GM18870 (cell line): ENCODE measurements around the gene CAPZB.

Experiments
- ATAC-seq: cut with Tn5 transposase; IDR thresholded peaks from one replicate; pipeline ENCODE4 v1.9.1; 2021; ENCODE audit warnings: moderate library complexity; ENCODE audit not compliant: unreplicated experiment

Gene CAPZB

DNA sequence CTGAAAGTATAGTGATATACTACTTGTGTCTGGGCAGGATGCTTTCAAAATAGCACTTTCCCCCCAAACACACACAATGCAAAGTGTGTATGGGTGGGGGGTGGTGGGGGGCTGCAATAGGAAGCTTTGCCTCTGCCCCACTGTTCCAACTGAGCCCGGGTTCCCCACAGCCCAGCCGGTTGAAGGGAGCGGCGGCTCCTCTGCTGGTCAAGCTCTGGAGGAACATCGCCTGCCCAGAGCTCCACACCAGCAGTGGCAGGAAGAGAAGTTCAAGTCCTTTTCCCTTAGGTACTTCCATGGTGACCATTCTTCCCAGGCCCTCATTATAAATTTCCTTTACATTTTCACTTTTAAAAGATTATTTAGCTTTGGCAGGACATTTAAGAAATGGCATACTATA, 74.9 kb downstream of the CAPZB start:
- ATAC-seq = no peak

DNA sequence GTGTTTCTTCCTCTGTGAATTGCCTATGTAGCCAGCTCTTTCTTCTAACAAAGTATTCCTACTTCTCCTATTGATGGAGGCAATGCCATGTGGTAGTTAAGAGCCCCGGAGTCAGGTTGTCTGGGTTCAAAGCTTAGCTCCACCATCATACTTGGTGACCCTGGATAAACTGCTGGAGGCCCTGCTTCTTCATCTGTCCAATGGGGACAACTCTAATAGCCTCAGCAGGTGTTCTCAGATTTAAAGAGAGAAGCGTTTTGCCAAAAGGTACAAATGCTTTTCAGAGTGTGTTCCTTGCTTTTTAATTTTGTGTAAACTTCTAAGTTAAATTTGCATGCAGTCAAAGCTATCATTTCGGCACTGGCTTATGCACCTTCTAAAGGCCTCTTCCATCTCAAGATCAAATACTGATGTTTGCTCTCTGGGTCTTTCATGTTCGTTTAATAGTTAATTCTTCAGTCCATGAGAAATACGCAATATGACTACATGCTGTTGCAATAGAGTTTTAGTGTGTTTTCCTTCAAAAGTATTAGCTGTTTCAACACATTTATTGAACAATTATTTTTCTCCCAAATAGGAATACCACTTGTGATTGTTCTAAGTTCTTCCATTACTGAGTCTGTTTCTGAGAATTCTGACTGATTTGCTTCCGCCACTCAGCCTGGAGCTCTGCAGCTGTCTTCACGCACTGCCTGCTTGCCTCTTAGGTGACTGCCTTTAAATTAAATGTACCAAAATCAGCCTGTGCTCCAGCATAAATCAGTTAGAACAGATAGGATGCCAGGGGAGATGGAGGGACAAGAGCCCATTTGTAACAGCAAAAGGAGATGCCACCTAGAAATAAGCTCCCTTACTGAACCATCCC, 75.6 kb downstream of the CAPZB start:
- ATAC-seq = no peak

DNA sequence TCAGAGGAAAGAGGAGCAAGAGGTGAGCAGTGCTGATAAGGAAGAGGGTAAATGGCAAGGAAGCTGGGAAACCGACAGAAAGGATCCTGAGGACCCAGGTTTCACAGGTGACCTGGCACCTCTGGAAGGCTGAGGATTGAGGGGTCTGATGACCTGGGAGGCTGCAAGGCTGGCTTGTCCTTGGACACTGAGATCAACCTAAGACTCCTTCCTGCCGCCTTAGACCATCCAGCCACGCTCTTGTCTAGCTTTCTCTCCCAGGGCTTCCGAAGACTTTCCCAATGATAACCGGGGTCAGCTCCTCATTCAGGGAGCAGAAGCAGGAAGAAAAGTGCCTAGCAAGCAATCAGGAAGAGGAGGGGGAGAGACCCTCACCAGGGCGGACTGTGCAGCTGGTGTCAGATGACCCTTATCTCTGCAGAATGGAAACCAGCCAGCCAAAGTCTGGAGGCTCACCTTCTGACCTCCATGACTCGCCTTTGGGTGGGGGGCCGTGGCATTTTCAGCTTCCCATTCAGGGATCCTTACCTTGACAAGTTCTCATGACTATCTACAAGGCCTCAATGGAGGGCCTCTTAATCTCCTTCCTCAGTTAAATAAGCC, 77.7 kb downstream of the CAPZB start:
- ATAC-seq = no peak

DNA sequence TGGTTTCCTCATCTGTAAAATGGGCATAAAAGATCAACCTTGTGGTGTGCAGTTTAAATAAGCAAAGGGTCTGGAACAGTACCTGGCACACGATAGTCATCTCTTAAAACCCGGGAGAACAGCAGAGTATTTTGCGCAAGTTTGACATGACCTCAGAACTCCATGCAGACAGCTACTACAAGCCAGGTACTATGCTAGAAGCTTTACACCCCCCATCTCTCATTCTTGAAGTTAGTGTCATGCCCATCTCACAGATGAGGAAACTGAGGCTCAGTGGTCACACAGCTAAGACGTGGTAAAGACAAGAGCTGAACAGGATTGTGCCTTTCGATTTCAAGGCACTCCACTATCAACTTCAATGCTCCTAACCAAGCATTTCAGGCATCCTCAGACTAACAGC, 78.7 kb downstream of the CAPZB start:
- no peak for ATAC-seq

DNA sequence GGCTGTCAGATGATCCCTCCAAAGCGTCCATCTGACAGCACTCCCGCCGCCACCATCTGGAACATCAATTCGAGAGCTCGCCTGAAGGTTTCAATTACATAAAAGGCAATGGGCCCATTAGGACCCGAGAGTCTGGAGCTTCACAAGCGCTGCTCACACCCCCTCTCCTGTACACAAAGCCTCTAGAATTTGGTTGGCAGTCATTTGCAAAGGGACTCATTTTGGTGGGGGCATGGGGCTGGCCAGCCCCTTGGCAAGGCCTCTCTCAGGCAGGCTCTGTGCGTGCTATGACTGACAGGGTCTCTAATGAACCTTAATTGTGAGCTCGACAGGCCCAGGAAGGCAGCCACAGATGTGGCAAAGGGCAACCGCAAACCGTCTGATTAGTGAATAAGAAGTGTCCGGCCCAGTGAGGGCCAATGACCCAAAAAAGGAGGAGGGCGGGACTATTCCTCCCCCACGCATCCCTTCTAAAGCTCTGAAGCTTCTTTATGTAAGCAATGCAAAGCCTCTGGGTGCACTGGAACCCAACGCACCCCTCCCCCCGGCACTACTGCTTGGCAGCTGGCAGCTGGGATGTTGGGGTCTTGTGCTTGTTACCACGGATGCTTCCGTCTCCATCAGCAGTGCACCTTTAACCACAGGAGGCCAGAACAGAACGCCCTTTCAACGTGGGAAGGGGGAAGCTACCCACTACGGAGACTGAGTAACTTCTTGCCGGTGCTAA, 79.4 kb downstream of the CAPZB start:
- no peak for ATAC-seq

DNA sequence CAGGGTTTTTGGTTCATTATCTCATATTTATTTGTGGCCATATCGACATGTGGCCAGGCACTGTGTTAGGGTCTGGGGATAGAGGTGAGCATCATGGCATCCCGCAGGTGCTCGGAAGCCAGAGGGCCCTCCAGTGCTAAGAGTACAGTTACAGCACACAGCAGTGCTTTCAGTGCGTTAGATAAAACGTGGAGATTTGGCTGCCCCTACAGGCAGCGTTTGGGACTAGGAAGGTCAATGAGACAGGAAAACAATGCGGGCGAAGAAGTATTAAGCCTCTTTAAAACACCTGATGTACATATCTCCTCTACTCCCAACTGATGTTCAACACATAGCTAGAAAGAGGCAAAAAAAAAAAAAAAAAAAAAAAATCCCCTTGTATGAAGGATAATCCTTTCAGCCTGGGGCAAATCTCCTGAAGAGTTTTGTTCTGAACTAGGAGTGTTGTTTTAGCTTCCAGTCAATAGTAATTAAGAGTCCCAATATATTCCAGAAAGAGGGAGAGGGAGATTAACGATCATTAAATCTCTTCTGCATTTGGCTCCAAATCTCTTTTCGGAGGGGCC, 80.1 kb downstream of the CAPZB start:
- no peak for ATAC-seq

DNA sequence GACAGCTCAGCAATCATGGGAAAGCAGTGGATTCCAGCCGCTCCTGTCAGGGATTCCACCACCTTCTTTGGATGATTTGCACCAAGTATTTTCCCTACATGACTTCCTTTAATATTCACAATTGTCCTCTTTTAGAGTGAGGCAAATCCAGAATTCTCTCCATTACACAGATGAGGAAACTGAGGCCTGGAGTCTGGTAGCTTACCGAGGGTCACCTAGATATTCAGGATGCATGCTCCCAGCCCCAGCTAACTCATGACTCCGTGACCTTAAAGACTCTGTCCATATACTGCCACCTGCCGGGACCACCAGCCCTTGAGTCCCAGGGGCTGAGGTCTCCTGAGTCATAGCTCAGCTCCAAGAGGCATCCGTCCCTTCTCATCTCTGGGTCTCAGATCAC, 80.6 kb downstream of the CAPZB start:
- ATAC-seq = no peak

DNA sequence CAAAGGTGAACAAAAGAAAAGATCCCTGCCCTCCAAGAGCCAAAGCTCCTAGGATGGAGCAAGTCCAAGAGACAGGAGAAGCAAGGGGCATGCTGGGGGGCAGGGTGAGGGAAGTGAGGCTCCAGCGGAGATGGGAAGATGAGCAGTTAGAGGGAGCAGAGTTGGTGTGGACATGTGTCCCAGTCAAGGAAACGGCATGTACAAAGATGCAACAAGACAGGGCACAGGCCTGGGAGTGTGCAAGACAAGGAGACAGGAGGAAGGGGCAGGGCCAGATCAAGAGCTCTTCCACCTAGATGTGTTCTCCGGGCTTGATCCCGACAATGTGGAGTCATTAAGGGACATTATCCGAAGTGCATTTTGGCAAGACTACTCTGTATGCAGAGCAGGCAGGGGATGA, 82.1 kb downstream of the CAPZB start:
- ATAC-seq = no peak

DNA sequence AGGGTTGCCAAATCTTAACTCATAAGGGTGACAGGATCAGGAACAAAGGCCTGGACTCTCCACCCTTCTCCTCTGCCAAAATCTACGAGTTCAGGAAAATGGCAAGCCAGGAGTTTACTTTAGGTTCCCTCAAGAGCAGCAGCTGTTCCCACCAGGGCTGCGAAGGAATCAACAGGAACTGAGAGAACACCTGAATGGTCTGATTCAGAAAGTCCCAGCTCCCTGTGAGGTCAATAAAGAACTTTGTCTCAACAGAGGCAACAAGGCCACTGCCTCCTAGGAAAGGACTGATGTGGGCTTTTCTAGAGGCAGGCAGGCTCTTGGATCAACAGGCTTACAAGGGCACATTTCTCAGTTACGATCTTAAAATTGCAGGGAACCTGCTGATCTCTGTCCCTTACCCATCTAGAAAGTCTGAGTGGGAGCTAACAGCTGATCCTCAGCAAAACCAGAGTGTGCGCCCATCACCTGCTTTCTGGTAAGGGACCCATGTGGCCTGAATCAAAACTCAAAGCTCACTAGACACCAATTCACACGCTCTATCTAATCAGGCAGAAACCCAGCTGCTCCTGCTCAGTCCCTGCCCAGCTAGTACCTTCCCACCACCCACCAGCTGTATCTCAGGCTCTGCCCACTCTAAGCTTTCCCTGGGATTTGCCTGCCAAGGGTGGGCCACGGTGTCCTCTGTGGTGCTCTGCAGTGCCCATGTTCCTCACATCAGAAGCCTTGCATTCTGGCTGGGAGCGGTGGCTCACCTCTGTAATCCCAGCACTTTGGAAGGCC, 83.1 kb downstream of the CAPZB start:
- ATAC-seq = no peak

DNA sequence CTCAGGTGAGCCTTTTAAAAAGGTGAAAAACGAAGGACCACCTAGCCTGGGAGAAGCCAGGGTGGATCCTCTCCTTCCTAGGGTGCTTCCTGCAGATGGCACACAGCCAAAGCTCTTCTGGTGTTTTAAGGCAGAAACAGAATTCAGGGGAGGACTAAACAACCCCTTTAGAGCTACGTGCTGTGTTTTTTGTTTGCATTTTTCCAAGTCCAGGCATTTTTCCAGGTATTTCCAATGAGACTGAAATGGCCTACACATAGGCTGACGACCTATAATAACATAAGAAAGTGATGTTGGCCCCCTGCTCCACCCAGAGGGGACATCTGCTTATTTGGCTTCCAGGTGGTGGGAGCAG, 83.8 kb downstream of the CAPZB start:
- no peak for ATAC-seq

DNA sequence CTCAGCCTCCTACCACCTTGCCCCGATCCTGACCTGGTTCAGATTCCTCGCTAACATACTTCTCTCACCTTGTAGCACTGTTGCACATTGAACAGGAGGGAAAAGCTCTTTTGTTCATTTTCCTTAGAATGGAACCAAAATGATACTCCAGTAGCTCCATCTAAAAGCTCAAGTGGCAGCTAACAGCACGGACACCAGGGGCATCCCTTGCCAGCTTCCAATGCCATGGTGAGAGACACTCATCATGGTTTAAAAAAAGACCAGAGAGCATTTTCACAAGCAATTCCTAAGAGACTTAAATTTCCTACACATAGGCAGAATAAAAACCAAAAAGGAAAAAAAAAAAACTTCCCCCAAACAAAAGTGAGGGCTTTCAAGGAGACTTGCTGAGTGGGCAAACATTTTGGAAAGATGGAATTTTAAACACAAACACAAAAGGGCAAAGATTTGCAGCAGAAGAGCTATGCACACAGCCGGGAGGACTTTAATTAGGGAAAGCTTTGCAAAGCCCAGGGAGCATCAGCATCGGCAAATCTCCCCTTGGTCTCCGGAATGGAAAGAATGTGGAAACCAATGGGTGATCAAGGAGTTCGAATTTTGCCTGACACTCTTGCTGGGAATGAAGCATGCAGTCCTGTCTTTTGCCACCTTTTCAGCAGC, 84.3 kb downstream of the CAPZB start:
- no peak for ATAC-seq

DNA sequence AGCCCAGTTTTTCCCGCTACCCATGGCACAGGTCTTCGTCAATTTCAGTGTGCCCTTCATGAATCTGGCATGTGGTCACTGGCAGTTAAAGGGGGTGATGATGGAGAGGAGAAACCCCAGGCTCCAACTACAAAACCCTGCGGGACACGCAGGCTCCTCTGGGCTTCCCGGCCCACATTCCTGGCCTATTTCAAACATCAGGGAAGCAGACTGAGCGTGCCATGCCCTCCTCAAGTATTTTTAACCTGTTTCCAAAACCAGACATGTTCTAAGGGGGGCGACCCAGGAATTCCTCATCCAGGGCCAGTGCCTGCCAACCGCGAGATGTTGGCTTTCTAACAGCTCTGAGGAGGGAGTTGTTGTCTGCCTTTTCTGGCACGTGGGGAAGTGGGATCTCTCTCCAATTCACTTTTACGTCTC, 85.1 kb downstream of the CAPZB start:
- no peak for ATAC-seq

DNA sequence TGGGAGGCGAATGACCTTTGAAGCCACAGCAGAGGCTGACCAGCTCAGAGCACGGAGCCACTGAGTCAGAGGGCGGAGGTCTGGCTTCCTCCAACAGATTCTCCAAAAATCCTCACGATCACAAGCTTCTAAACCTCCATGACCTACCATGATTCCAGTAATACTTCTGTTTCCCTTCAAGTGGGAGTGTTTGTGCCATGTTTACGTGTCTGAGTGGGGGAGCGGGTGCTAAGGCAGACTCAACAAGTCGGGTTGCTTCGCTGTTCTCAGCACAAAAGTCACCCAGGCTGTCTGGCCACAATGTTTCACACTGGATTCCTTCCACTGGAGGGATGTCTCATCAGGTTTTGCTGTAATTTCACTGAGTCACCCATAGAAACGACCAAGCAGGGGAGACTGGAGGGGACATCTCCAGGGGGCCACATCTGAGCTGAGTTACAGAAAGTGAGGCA, 87.0 kb downstream of the CAPZB start:
- no peak for ATAC-seq

DNA sequence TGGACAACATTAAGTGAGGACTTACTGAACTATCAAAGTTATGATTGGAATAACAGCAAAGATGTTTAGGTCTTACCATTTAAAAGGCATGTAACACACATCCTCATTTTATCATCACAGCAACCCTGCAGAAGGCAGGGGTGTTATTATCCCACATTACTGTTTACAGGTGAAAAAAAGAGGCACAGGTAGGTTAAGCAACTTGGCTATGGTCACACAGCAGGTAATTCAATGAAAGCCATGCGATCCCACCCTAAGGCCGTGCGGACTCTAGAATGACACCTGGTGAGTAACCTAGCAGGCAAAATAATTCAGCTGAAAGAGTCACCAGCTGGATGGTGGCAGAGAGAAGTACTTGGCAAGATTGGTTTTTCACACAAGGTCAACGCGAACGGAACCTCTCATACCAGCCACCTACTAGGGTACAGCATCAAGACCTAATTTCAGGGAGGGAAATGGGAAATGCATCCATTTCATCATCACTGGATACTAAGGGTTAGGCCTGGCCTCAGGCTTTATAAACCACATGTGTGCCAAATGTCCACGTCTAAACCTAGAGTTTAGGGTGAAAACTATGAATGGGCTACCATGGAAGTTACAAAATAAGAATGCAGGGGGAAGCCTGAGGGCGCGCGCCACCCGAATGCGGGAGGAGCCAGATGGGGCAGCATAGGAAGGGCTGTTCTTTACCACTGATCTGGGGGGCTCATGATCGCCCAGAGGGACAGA, 88.0 kb downstream of the CAPZB start:
- no peak for ATAC-seq

DNA sequence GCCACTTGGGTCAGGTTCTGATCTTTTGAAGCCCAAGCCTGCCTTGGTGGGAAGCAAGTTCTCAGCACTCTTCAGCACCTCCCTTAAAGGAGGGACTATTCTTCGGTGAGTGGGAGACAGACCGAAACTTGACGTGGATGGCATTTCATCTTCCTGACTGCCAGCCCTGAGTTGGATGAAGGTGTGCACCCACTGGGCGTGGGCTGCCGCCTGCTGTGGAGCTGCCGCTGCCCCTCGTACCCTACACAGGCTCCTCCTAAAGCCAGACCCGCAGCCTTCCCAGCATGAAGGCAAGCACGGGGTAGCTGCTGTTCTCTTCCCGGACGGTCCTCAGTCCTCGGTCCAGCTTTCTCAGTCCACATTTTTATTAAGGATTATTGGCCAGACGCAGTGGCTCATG, 89.1 kb downstream of the CAPZB start:
- ATAC-seq = no peak

DNA sequence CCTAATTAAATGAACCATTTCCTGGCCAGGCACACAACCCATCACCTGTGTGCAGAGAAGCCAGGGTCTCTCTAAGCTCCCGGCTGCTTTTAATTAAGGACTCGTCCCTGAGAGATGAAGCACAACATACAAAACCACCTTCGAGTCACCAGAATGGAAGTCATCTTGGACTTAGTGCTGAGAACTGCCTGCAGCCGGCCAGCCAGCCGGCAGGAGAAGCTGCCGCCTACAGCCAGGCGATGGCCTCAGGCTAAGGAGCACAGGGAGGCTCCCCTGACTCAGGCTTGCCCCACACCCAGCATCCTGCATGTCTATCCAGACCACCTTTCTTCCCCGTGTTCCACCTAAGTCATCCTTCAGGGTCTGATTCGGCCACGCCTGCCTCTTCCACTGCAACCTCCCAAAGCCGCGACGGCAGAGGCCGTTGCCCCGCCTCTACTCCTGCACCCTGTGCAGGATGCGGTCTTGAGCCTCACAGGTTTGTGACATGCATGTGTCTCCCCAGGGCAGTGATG, 89.6 kb downstream of the CAPZB start:
- no peak for ATAC-seq

DNA sequence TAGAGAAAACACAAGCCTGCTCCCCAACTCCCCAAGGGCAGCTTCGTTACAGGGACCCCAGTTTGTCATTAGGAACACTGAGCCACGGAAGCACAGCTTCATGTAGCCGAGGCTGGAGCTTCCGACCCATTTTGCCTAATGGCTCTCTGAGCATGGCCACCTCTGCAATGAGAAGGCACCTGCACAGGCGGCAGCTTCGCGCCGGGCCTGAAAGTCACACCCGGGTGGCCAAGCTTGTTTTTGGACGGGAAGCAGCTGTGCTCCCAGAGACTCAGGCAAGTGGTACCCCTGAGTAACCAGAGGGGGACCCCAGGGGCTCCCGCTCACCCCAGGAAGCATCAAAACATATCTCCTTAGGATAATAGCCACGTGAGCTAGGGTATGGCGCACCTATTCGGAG, 92.3 kb downstream of the CAPZB start:
- ATAC-seq = no peak

DNA sequence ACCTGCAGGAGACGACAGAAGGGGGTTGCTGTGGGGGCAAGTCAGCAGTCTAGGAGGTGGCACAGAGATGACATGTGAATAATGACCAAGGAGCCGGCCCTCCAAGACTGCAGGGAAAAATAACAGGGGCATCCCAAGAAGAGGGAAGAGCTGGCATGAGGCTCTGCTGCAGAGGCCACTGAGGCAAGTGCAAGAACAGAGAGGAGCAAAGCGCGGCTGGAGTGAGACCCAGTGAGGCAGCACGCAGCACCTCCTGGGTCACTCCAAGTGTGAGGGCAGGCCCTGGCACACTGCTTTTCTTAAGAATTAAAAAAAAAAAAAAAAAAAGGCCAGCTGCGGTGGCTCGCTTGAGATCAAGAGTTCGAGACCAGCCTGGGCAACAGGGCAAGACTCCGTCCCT, 93.1 kb downstream of the CAPZB start:
- ATAC-seq = no peak

DNA sequence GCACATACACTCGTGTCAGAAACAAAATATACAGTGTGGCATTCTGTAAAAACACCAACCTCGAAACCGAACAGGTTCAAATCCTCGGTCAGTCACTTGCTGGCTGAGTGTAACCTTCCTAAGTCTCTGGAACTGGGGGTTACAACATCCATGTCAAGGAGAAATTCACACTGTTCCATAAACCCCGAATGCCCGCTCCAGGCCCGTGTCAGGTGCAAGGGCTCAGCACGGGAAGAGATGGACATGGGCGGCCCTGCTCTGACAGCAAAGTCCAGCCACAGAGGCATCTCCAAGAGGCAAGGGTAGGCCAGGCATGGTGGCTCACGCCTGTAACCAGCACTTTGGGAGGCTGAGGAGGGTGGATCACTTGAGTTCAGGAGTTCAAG, 93.8 kb downstream of the CAPZB start:
- no peak for ATAC-seq
